ENCODE measurements around the gene CES1.
"Not testable (repeated sequence)": the region's sequence is repeated elsewhere in the genome, so short reads cannot be mapped to it uniquely, and the experiment has no call there.

The CES1 gene

GRCh38 chr16:55834049-55834448, 1.2 kb upstream of the CES1 start:
- H3K4me3 ChIP-seq (ENCODE audit: low read depth, low read length) = no peak overlapping the region
- no peak for TF ChIP-seq CTCF (IDR thresholded peaks at IDR 0.05; ENCODE audit: insufficient read depth, low read depth, low read length, missing control alignments)
- DNase-seq (ENCODE audit: low read depth) = peak; percentile 8

- no peak for DNase-seq (ENCODE audit: low read depth)
- no peak overlapping the region for H3K4me3 ChIP-seq (ENCODE audit: low read depth, low read length)
- no peak for TF ChIP-seq CTCF (IDR thresholded peaks at IDR 0.05; ENCODE audit: insufficient read depth, low read depth, low read length, missing control alignments)
Measured at GRCh38 chr16:55832425-55832772, 497 bp downstream of the CES1 start.

GRCh38 chr16:55830658-55831294, 2.1 kb downstream of the CES1 start:
- no peak for TF ChIP-seq CTCF (IDR thresholded peaks at IDR 0.05; ENCODE audit: insufficient read depth, low read depth, low read length, missing control alignments)
- H3K4me3 ChIP-seq (ENCODE audit: low read depth, low read length) = no peak overlapping the region

GRCh38 chr16:55829232-55829631, 3.7 kb downstream of the CES1 start:
- DNase-seq (ENCODE audit: low read depth); H3K4me3 ChIP-seq (ENCODE audit: low read depth, low read length): not testable (repeated sequence)

More at GRCh38 chr16:55830658-55831294, 2.1 kb downstream of the CES1 start:
- no peak for DNase-seq (ENCODE audit: low read depth)

- H3K4me3 ChIP-seq (ENCODE audit: low read depth, low read length) = no peak overlapping the region
- no peak for TF ChIP-seq CTCF (IDR thresholded peaks at IDR 0.05; ENCODE audit: insufficient read depth, low read depth, low read length, missing control alignments)
- DNase-seq (ENCODE audit: low read depth) = no peak
Measured at GRCh38 chr16:55828680-55829079, 4.2 kb downstream of the CES1 start.

- no peak overlapping the region for H3K4me3 ChIP-seq (ENCODE audit: low read depth, low read length)
- no peak for DNase-seq (ENCODE audit: low read depth)
- TF ChIP-seq CTCF (IDR thresholded peaks at IDR 0.05; ENCODE audit: insufficient read depth, low read depth, low read length, missing control alignments) = no peak
Measured at GRCh38 chr16:55825115-55825728, 7.7 kb downstream of the CES1 start.

- DNase-seq (ENCODE audit: low read depth) = no peak
- TF ChIP-seq CTCF (IDR thresholded peaks at IDR 0.05; ENCODE audit: insufficient read depth, low read depth, low read length, missing control alignments) = no peak
- H3K4me3 ChIP-seq (ENCODE audit: low read depth, low read length) = no peak overlapping the region
Measured at GRCh38 chr16:55824473-55825000, 8.4 kb downstream of the CES1 start.
